Measurements from ENCODE around the gene PSMB1.
A peak's percentile ranks its signal among the peaks of the same experiment; 100 is the strongest.
"Not testable (repeated sequence)": the region's sequence is repeated elsewhere in the genome, so short reads cannot be mapped to it uniquely, and the experiment has no call there.

PSMB1 gene

DNA sequence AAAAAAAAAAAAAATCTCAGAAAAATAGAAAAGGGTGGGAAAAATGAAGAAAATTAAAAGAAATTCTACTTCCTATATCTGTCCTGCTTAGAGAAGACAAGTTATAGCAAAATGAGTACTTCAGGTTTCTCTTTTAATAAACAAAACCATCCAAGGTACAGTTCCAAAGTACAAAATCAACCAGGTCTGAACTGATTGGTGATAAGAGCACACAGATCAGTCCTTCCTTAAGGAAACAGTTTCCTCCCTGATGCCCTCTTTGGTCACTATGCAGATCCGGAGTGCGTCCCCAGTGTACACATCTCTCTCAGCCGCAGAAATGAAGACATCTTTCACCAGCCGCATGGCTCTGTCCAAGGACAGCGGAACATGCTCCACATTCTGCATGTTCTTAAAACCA is 18.1 kb downstream of the PSMB1 start:
- Histone ChIP-seq H3K27ac (no peak overlapping the region), H4K20me1 (ENCODE audit: insufficient read depth) (0 out of 2 replicates have a peak, but pooled peaks cover 6% of the 10 kb centered on the region), H3K36me3 (ENCODE audit: insufficient read depth) (peaks cover 22% of the 10 kb centered on the region), H2AFZ (ENCODE audit: low read depth) (no peak overlapping the region), H3K9ac (no peak overlapping the region), H3K4me1 (ENCODE audit: low read depth, poor library complexity, severe bottlenecking) (no peaks in the 10 kb centered on the region), H3K27me3 (ENCODE audit: insufficient read depth, low read depth) (no peaks in the 10 kb centered on the region), H3K4me2 (no peak overlapping the region), H3K79me2 (ENCODE audit: insufficient read depth, low read depth) (peaks cover 16% of the 10 kb centered on the region; the same call in 1 of the 2 replicates), H3K4me3 (IDR thresholded peaks at IDR 0.05; ENCODE audit: insufficient read depth, low read depth, low read length) (no peak overlapping the region)
- TF ChIP-seq CTCF (conservative IDR thresholded peaks at IDR 0.05; ENCODE audit: low read depth, low read length) = no peak

DNA sequence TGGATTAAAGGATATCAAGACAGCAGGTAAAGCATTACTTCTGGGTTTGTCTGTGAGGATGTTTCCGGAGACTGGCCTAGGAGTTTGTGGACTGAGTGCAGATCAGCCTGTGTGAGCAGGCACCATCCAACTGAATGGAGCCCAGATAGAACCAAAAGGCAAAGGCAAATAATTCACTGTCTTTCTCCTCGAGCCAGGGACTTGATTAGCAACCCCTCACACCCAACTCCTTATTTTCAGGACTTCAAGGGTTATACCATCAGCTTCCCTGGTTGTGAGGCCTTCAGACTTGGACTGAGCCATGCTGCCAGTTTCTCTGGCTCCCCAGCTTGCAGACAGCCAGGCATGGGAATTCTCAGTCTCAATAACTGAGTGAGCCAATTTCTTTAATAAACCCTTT is 19.3 kb downstream of the PSMB1 start:
- Histone ChIP-seq H3K79me2 (ENCODE audit: insufficient read depth, low read depth) (peaks cover 4% of the 10 kb centered on the region; the same call in 1 of the 2 replicates), H4K20me1 (ENCODE audit: insufficient read depth) (no peaks in the 10 kb centered on the region), H3K4me3 (IDR thresholded peaks at IDR 0.05; ENCODE audit: insufficient read depth, low read depth, low read length) (no peak overlapping the region), H3K27me3 (ENCODE audit: insufficient read depth, low read depth) (no peaks in the 10 kb centered on the region), H2AFZ (ENCODE audit: low read depth) (no peak overlapping the region), H3K9ac (no peak overlapping the region), H3K4me2 (no peak overlapping the region), H3K4me1 (ENCODE audit: low read depth, poor library complexity, severe bottlenecking) (no peaks in the 10 kb centered on the region), H3K27ac (no peak overlapping the region), H3K36me3 (ENCODE audit: insufficient read depth) (peaks cover 17% of the 10 kb centered on the region)
- no peak for TF ChIP-seq CTCF (conservative IDR thresholded peaks at IDR 0.05; ENCODE audit: low read depth, low read length)

GRCh38 chr6:170532867-170533488 is 20.1 kb downstream of the PSMB1 start:
- no peak overlapping the region for H3K9ac ChIP-seq
- H3K36me3 ChIP-seq (ENCODE audit: insufficient read depth) = peaks cover 14% of the 10 kb centered on the region

DNA sequence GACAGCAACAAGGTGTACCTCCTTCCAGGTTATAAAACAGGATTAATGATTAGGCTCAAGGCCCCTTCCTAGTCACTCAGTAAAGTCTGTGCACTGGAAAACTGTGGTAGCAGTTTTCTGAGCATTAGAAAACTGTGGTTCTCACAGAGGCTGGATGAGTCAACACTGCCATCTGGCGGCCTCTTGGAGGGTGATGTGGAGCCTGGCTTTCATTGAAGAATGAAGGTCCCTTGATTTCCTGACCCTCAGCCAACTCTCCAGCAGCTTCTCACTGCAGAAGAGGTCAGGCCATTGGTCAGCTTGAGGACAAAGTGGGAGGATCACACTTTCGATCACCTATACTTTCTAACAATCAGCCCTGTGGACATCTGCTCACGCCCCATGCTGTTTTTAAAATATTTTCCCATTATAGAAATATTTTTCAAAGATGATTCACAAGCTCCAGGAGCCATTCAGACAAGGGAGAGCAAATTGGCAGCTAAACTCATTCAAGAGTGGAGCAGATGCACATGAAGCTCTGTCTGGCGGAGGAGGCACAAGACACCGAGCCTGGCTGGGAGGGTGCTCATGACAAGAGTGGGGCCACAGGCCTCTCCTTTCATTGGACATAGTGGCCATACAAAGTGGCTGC is 23.2 kb downstream of the PSMB1 start:
- H3K9ac ChIP-seq = no peak overlapping the region
- no peak overlapping the region for H3K4me3 ChIP-seq (IDR thresholded peaks at IDR 0.05; ENCODE audit: insufficient read depth, low read depth, low read length)
- no peaks in the 10 kb centered on the region for H3K27me3 ChIP-seq (ENCODE audit: insufficient read depth, low read depth)
- no peaks in the 10 kb centered on the region for H4K20me1 ChIP-seq (ENCODE audit: insufficient read depth)
- no peak overlapping the region for H3K27ac ChIP-seq
- H3K4me2 ChIP-seq = no peak overlapping the region
- H3K79me2 ChIP-seq (ENCODE audit: insufficient read depth, low read depth) = no peaks in the 10 kb centered on the region
- H2AFZ ChIP-seq (ENCODE audit: low read depth) = no peak overlapping the region
- H3K36me3 ChIP-seq (ENCODE audit: insufficient read depth) = peaks cover under 1% of the 10 kb centered on the region; the same call in 1 of the 2 replicates
- peak; percentile 82 for TF ChIP-seq CTCF (conservative IDR thresholded peaks at IDR 0.05; ENCODE audit: low read depth, low read length)
- H3K4me1 ChIP-seq (ENCODE audit: low read depth, poor library complexity, severe bottlenecking) = no peaks in the 10 kb centered on the region

More at GRCh38 chr6:170532867-170533488, 20.1 kb downstream of the PSMB1 start:
- H3K4me2 ChIP-seq = no peak overlapping the region
- H2AFZ ChIP-seq (ENCODE audit: low read depth) = no peak overlapping the region
- H3K79me2 ChIP-seq (ENCODE audit: insufficient read depth, low read depth) = no peaks in the 10 kb centered on the region
- no peak for TF ChIP-seq CTCF (conservative IDR thresholded peaks at IDR 0.05; ENCODE audit: low read depth, low read length)
- H3K27me3 ChIP-seq (ENCODE audit: insufficient read depth, low read depth) = no peaks in the 10 kb centered on the region
- no peak overlapping the region for H3K4me3 ChIP-seq (IDR thresholded peaks at IDR 0.05; ENCODE audit: insufficient read depth, low read depth, low read length)
- H3K27ac ChIP-seq = no peak overlapping the region
- H3K4me1 ChIP-seq (ENCODE audit: low read depth, poor library complexity, severe bottlenecking) = no peaks in the 10 kb centered on the region
- H4K20me1 ChIP-seq (ENCODE audit: insufficient read depth) = no peaks in the 10 kb centered on the region

- H3K79me2 ChIP-seq (ENCODE audit: insufficient read depth, low read depth); H4K20me1 ChIP-seq (ENCODE audit: insufficient read depth): not testable (repeated sequence)
These were observed 25.1 kb downstream of the PSMB1 start for GRCh38 chr6:170527995-170528394.

More at GRCh38 chr6:170527995-170528394, 25.1 kb downstream of the PSMB1 start:
- H3K36me3 ChIP-seq (ENCODE audit: insufficient read depth); H3K9ac ChIP-seq; H3K27me3 ChIP-seq (ENCODE audit: insufficient read depth, low read depth); H3K4me2 ChIP-seq; H3K4me1 ChIP-seq (ENCODE audit: low read depth, poor library complexity, severe bottlenecking); H3K27ac ChIP-seq; H3K4me3 ChIP-seq (IDR thresholded peaks at IDR 0.05; ENCODE audit: insufficient read depth, low read depth, low read length); H2AFZ ChIP-seq (ENCODE audit: low read depth): not testable (repeated sequence)
